Neuronal stem cell (in vitro differentiated cells): ENCODE measurements around the gene TTC33.

Experiments
- DNase-seq: peaks from one replicate; pipeline ENCODE4 v3.0.0-alpha.2; 2013; ENCODE audit warnings: low spot score
- H2AFZ ChIP-seq: one replicate; pipeline ENCODE4 v1.6.1; 2013; ENCODE audit warnings: mild to moderate bottlenecking, low read length, inconsistent platforms
- H2AK5ac ChIP-seq: 2 replicates; pipeline ENCODE4 v1.6.1; 2013; ENCODE audit warnings: low read depth, mild to moderate bottlenecking, inconsistent platforms, low read length, moderate library complexity, mixed read lengths
- H2BK120ac ChIP-seq: 2 replicates; pipeline ENCODE4 v1.6.1; 2013; ENCODE audit warnings: low read depth, mild to moderate bottlenecking, inconsistent platforms, low read length, moderate library complexity, mixed read lengths
- H2BK12ac ChIP-seq: one replicate; pipeline ENCODE4 v1.6.1; 2013; ENCODE audit warnings: low read length, inconsistent platforms
- H2BK15ac ChIP-seq: 2 replicates; pipeline ENCODE4 v1.6.1; 2013; ENCODE audit warnings: mild to moderate bottlenecking, low read length, inconsistent platforms, mixed read lengths
- H2BK5ac ChIP-seq: one replicate; pipeline ENCODE4 v1.6.1; 2013; ENCODE audit warnings: inconsistent platforms, mild to moderate bottlenecking, low read length, moderate library complexity
- H3K14ac ChIP-seq: one replicate; pipeline ENCODE4 v1.6.1; 2013; ENCODE audit warnings: low read length, inconsistent platforms
- H3K18ac ChIP-seq: 2 replicates; pipeline ENCODE4 v1.6.1; 2013; ENCODE audit warnings: low read length, inconsistent platforms
- H3K23ac ChIP-seq: 2 replicates; pipeline ENCODE4 v1.6.1; 2013; ENCODE audit warnings: low read depth, mild to moderate bottlenecking, mixed read lengths, low read length, inconsistent platforms; ENCODE audit not compliant: poor library complexity
- H3K27ac ChIP-seq: replicated peaks from 3 replicates; pipeline ENCODE4 v1.5.1; 2013; ENCODE audit warnings: low read length, inconsistent platforms
- H3K27me3 ChIP-seq, 3 experiments: 2 replicates each; pipeline ENCODE4 v1.6.1; 2013; ENCODE audit warnings: low read length in 3 of 3, mild to moderate bottlenecking in 2 of 3, inconsistent platforms in 1 of 3, low read depth in 1 of 3, mixed read lengths in 1 of 3, moderate library complexity in 1 of 3; ENCODE audit not compliant: control insufficient read depth in 3 of 3, insufficient read depth in 3 of 3
- H3K36me3 ChIP-seq, 2 donors: replicated peaks in 1 of 2; 2 replicates each; pipeline ENCODE4 v1.6.1; 2013; ENCODE audit warnings: low read length in 2 of 2; ENCODE audit not compliant: control insufficient read depth in 2 of 2, insufficient read depth in 2 of 2
- H3K4ac ChIP-seq: 2 replicates; pipeline ENCODE4 v1.6.1; 2013; ENCODE audit warnings: inconsistent platforms, mild to moderate bottlenecking, low read length, moderate library complexity
- H3K4me1 ChIP-seq, 2 donors: 1 replicate in 1 of 2; 2 replicates in 1 of 2; pipeline ENCODE4 v1.6.1; 2013; ENCODE audit warnings: low read length in 2 of 2, low read depth in 1 of 2; ENCODE audit not compliant: control insufficient read depth in 2 of 2, insufficient read depth in 1 of 2
- H3K4me2 ChIP-seq: one replicate; pipeline ENCODE4 v1.6.1; 2013; ENCODE audit warnings: mild to moderate bottlenecking, low read length, inconsistent platforms; ENCODE audit not compliant: insufficient read depth, poor library complexity, severe bottlenecking
- H3K4me3 ChIP-seq, 2 donors: 2 replicates each; pipeline ENCODE4 v1.5.1; 2013; ENCODE audit warnings: low read length in 2 of 2, mild to moderate bottlenecking in 2 of 2, inconsistent platforms in 1 of 2, moderate library complexity in 1 of 2
- H3K79me1 ChIP-seq: one replicate; pipeline ENCODE4 v1.6.1; 2013; ENCODE audit warnings: low read depth, mild to moderate bottlenecking, inconsistent platforms, low read length, moderate library complexity
- H3K9ac ChIP-seq: one replicate; pipeline ENCODE4 v1.6.1; 2013; ENCODE audit warnings: mild to moderate bottlenecking, low read depth, low read length, inconsistent platforms; ENCODE audit not compliant: poor library complexity
- H3K9me3 ChIP-seq, 2 donors: replicated peaks in 1 of 2; 2 replicates each; pipeline versions ENCODE3 to v1.6.1; 2013; ENCODE audit warnings: low read length in 2 of 2, mild to moderate bottlenecking in 2 of 2, inconsistent platforms in 1 of 2, low read depth in 1 of 2, mixed read lengths in 1 of 2, moderate library complexity in 1 of 2; ENCODE audit not compliant: control insufficient read depth in 2 of 2, insufficient read depth in 1 of 2
- H4K8ac ChIP-seq: one replicate; pipeline ENCODE4 v1.6.1; 2013; ENCODE audit warnings: low read depth, mild to moderate bottlenecking, inconsistent platforms, low read length, moderate library complexity
- H4K91ac ChIP-seq: one replicate; pipeline ENCODE4 v1.6.1; 2013; ENCODE audit warnings: low read length, low read depth, mild to moderate bottlenecking, inconsistent platforms; ENCODE audit not compliant: poor library complexity
- WGBS, 2 donors: extraction: QIAGEN DNeasy Blood & Tissue Kit; methylation state at CpG; one replicate each; pipeline ENCODE4 v1.1.7; 2013; ENCODE audit warnings: missing lambda C conversion rate in 2 of 2, mixed read lengths in 1 of 2; ENCODE audit not compliant: insufficient read length in 2 of 2, insufficient replicate concordance in 1 of 2; ENCODE audit errors: extremely low coverage in 2 of 2; 5-methylcytosine and 5-hydroxymethylcytosine counted together

The TTC33 gene

GRCh38 chr5:40652441-40653220 lies 103.1 kb downstream of the TTC33 start:
- Histone ChIP-seq H3K18ac (no peak overlapping the region), H2AK5ac (no peak overlapping the region), H3K9ac (no peak overlapping the region), H3K9me3 (no peaks in the 10 kb centered on the region), H3K14ac (no peak overlapping the region), H4K91ac (no peak overlapping the region), H3K4me2 (no peak overlapping the region), H2BK5ac (no peak overlapping the region), H2AFZ (no peak overlapping the region), H3K27ac (no peak overlapping the region), H2BK12ac (no peak overlapping the region), H3K23ac (no peak overlapping the region), H4K8ac (no peak overlapping the region), H2BK120ac (no peak overlapping the region), H3K4ac (no peak overlapping the region), H3K79me1 (no peaks in the 10 kb centered on the region), H2BK15ac (no peak overlapping the region), H3K27me3 (no peaks in the 10 kb centered on the region), H3K4me3 (no peak overlapping the region), H3K4me1 (peaks cover 0 to 2% of the 10 kb centered on the region in 2 donors), H3K36me3 (no peaks in the 10 kb centered on the region)
- DNase-seq: no peak
- no CpG with 5 or more reads among the region's 8 CpGs for WGBS, 2 donors

- Histone ChIP-seq H3K14ac (no peak overlapping the region), H3K27me3 (no peaks in the 10 kb centered on the region), H2BK12ac (no peak overlapping the region), H2BK5ac (no peak overlapping the region), H3K36me3 (no peaks in the 10 kb centered on the region), H2BK120ac (no peak overlapping the region), H3K18ac (no peak overlapping the region), H2AFZ (no peak overlapping the region), H3K4me2 (no peak overlapping the region), H3K79me1 (no peaks in the 10 kb centered on the region), H3K9ac (no peak overlapping the region), H3K9me3 (no peaks in the 10 kb centered on the region), H3K4me3 (no peak overlapping the region), H3K27ac (no peak overlapping the region), H2AK5ac (no peak overlapping the region), H3K23ac (no peak overlapping the region), H4K91ac (no peak overlapping the region), H3K4me1 (peaks cover 0 to 2% of the 10 kb centered on the region in 2 donors), H2BK15ac (no peak overlapping the region), H4K8ac (no peak overlapping the region), H3K4ac (no peak overlapping the region)
- no peak for DNase-seq
- WGBS, 2 donors: no CpG with 5 or more reads among the region's 3 CpGs
Observed at GRCh38 chr5:40651201-40651600, 104.6 kb downstream of the TTC33 start.

GRCh38 chr5:40649463-40650030 lies 106.2 kb downstream of the TTC33 start:
- Histone ChIP-seq H2BK120ac (no peak overlapping the region), H2BK12ac (no peak overlapping the region), H2AFZ (no peak overlapping the region), H2AK5ac (no peak overlapping the region), H4K91ac (no peak overlapping the region), H3K4me3 (no peak overlapping the region), H3K9ac (no peak overlapping the region), H3K23ac (no peak overlapping the region), H3K27me3 (no peaks in the 10 kb centered on the region), H3K18ac (no peak overlapping the region), H3K4ac (no peak overlapping the region), H3K4me1 (peaks cover 0 to 2% of the 10 kb centered on the region in 2 donors), H3K79me1 (no peaks in the 10 kb centered on the region), H3K4me2 (no peak overlapping the region), H4K8ac (no peak overlapping the region), H2BK15ac (no peak overlapping the region), H3K9me3 (no peaks in the 10 kb centered on the region), H3K27ac (no peak overlapping the region), H3K14ac (no peak overlapping the region), H2BK5ac (no peak overlapping the region), H3K36me3 (no peaks in the 10 kb centered on the region)
- WGBS, 2 donors: no CpG with 5 or more reads among the region's 4 CpGs
- DNase-seq: no peak

GRCh38 chr5:40648150-40648549 lies 107.6 kb downstream of the TTC33 start:
- H3K4me2 ChIP-seq: no peak overlapping the region
- no peak overlapping the region for H3K14ac ChIP-seq
- H3K4ac ChIP-seq: no peak overlapping the region
- WGBS, 2 donors: no CpG with 5 or more reads among the region's 1 CpG
- no peak overlapping the region for H3K9ac ChIP-seq
- no peak overlapping the region for H2BK5ac ChIP-seq
- no peaks in the 10 kb centered on the region for H3K79me1 ChIP-seq
- DNase-seq: no peak
- no peak overlapping the region for H3K23ac ChIP-seq
- no peak overlapping the region for H4K91ac ChIP-seq
- H3K4me1 ChIP-seq: peaks cover 0 to 2% of the 10 kb centered on the region in 2 donors
- H3K27ac ChIP-seq: no peak overlapping the region
- H4K8ac ChIP-seq: no peak overlapping the region
- H3K18ac ChIP-seq: no peak overlapping the region
- no peaks in the 10 kb centered on the region for H3K27me3 ChIP-seq
- H2BK15ac ChIP-seq: no peak overlapping the region
- no peaks in the 10 kb centered on the region for H3K9me3 ChIP-seq
- H2BK12ac ChIP-seq: no peak overlapping the region
- no peak overlapping the region for H2AK5ac ChIP-seq
- H2AFZ ChIP-seq: no peak overlapping the region
- no peaks in the 10 kb centered on the region for H3K36me3 ChIP-seq
- no peak overlapping the region for H2BK120ac ChIP-seq
- no peak overlapping the region for H3K4me3 ChIP-seq
